ENCODE results near the gene TMEM37.

TMEM37 gene

DNA sequence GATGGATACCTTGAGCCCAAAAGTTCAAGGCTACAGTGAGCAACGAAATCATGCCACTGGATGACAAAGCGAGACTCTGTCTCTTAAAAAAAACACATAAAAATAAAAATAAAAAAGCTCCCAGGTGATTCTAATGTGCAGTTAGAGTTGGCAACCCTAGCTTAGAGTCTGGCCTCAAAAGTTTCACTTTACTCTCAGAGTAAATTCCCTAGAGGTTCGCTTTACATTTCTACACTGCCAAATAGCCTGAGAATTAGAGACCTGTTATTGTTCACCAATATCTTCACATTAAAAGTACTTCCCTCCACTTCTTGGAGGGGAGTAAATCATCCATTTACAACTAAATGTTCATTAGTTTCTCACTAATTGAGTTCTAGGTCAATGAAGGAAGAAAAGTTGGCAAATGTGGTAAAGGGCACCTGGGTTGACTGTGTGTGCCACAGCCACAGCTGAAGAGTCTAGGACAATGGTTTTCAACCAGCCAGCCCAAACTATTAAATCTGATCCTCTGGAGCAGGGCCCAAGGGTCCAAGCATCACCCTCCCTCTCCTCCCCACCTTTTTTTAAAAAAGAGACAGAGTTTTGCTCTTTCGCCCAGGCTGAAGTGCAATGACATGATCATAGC is 15.2 kb upstream of the TMEM37 start:
- Mint-ChIP-seq H3K27me3 (ENCODE audit: low read depth, poor library complexity) (no peaks in the 10 kb centered on the region), H3K9me3 (peaks cover 41% of the 10 kb centered on the region), H3K27ac (no peak overlapping the region), H3K36me3 (ENCODE audit: low read depth) (peaks cover 4% of the 10 kb centered on the region), H3K4me1 (peaks cover 10% of the 10 kb centered on the region), H3K4me3 (no peak overlapping the region)
- no peak for DNase-seq
- TF ChIP-seq, protein P1, sequence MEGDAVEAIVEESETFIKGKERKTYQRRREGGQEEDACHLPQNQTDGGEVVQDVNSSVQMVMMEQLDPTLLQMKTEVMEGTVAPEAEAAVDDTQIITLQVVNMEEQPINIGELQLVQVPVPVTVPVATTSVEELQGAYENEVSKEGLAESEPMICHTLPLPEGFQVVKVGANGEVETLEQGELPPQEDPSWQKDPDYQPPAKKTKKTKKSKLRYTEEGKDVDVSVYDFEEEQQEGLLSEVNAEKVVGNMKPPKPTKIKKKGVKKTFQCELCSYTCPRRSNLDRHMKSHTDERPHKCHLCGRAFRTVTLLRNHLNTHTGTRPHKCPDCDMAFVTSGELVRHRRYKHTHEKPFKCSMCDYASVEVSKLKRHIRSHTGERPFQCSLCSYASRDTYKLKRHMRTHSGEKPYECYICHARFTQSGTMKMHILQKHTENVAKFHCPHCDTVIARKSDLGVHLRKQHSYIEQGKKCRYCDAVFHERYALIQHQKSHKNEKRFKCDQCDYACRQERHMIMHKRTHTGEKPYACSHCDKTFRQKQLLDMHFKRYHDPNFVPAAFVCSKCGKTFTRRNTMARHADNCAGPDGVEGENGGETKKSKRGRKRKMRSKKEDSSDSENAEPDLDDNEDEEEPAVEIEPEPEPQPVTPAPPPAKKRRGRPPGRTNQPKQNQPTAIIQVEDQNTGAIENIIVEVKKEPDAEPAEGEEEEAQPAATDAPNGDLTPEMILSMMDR (IDR thresholded peaks at IDR 0.05) = no peak

DNA sequence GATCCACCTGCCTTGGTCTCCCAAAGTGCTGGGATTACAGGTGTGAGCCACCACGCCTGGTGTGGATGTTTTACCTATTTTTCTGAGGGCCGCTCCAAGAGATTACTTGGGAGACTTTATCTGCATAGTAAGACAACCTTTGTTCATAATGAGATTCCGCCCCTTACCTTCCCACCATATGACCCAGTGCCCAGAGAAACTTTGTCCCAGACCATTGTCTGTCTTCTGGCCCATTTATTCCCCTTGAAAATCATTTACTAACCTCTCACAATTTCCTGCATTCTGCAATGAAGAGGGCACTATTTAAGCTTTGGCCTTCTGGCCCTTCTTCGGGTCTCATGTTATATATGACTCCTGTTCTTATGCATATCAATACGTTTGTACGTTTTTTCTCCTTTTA is 13.7 kb upstream of the TMEM37 start:
- Mint-ChIP-seq H3K27ac (no peak overlapping the region), H3K36me3 (ENCODE audit: low read depth) (no peaks in the 10 kb centered on the region), H3K4me1 (peaks cover 19% of the 10 kb centered on the region), H3K9me3 (peaks cover 51% of the 10 kb centered on the region), H3K27me3 (ENCODE audit: low read depth, poor library complexity) (no peaks in the 10 kb centered on the region), H3K4me3 (no peak overlapping the region)
- DNase-seq = no peak
- TF ChIP-seq, protein P1 (IDR thresholded peaks at IDR 0.05) = no peak

DNA sequence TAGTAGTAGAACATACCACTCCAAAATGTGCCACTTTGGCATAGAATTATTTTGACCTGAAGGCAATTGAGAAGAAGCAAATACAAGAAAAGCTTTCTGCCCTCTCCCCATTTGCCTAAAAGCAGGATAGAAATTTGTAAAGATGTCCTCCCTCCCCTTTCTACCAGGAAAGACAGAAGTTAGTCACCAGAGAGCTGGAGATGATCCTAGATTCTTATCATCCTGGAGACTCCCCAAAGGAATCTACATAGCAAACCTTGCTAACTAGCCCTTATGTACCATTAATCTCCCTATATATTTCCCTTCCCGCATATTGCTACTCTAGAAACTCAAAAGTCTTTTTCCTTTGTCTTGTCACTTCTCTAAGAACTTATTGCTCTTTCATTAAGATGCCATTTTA is 12.6 kb upstream of the TMEM37 start:
- TF ChIP-seq, protein P1 (IDR thresholded peaks at IDR 0.05) = no peak
- Mint-ChIP-seq H3K27me3 (ENCODE audit: low read depth, poor library complexity) (no peaks in the 10 kb centered on the region), H3K4me3 (no peak overlapping the region), H3K9me3 (peaks cover 44% of the 10 kb centered on the region), H3K27ac (no peak overlapping the region), H3K4me1 (peaks cover 30% of the 10 kb centered on the region), H3K36me3 (ENCODE audit: low read depth) (no peaks in the 10 kb centered on the region)
- no peak for DNase-seq

DNA sequence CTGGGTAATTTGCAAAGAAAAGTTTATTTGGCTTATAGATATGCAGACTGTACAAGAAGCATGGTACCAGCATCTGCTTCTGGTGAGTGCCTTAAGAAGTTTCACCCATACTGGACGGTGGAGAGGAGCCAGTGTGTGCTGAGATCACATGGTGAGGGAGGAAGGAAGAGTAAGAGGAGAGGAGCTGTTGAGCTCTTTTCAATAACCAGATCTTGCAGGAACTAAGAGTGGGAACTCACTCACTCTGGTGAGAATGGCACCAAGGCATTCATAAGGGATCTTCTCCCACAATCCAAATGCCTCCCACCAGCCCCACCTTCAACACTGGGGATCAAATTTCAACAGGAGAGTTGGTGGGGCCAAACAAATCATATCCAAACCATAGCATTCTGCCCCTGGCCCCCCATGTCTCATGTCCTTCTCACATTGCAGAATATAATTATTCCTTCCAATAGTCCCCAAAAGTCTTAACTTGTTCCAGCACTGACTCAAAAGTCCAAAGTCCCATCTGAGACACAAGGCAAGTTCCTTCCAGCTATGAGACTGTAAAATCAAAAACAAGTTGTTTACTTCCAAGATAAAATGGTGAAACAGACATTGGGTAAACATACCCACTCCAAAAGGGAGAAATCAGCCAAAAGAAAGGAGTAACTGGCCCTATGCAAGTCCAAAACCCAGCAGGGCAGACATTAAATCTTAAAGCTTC is 11.7 kb upstream of the TMEM37 start:
- no peak for DNase-seq

DNA sequence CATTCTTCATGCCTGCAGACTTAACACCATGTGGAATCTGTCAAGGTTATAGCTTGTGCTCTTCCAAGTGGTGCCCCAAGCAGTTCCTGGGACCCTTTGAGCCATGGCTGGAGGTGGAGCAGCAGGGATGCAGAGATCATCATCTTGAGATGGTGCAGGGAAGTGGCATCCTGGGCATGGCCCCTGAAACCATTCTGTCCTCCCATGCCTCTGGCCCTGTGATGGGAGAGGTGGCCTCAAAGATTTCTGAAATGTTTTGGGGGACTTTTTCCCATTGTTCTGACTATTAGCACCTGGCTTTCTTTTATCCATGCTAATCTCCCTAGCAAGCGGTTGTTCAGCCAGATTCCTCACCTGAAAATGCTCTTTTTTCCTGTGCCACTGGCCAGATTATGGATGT is 10.3 kb upstream of the TMEM37 start:
- no peaks in the 10 kb centered on the region for H3K36me3 Mint-ChIP-seq (ENCODE audit: low read depth)
- TF ChIP-seq, protein P1 (IDR thresholded peaks at IDR 0.05) = no peak
- H3K4me3 Mint-ChIP-seq = no peak overlapping the region
- no peak for DNase-seq
- H3K4me1 Mint-ChIP-seq = peaks cover 37% of the 10 kb centered on the region
- H3K9me3 Mint-ChIP-seq = peaks cover 33% of the 10 kb centered on the region
- H3K27ac Mint-ChIP-seq = no peak overlapping the region
- H3K27me3 Mint-ChIP-seq (ENCODE audit: low read depth, poor library complexity) = no peaks in the 10 kb centered on the region

More for the DNA sequence above, 11.7 kb upstream of the TMEM37 start:
- peaks cover 36% of the 10 kb centered on the region for H3K9me3 Mint-ChIP-seq
- H3K36me3 Mint-ChIP-seq (ENCODE audit: low read depth) = no peaks in the 10 kb centered on the region
- no peaks in the 10 kb centered on the region for H3K27me3 Mint-ChIP-seq (ENCODE audit: low read depth, poor library complexity)
- TF ChIP-seq, protein P1 (IDR thresholded peaks at IDR 0.05) = no peak
- no peak overlapping the region for H3K4me3 Mint-ChIP-seq
- peaks cover 30% of the 10 kb centered on the region for H3K4me1 Mint-ChIP-seq
- no peak overlapping the region for H3K27ac Mint-ChIP-seq

DNA sequence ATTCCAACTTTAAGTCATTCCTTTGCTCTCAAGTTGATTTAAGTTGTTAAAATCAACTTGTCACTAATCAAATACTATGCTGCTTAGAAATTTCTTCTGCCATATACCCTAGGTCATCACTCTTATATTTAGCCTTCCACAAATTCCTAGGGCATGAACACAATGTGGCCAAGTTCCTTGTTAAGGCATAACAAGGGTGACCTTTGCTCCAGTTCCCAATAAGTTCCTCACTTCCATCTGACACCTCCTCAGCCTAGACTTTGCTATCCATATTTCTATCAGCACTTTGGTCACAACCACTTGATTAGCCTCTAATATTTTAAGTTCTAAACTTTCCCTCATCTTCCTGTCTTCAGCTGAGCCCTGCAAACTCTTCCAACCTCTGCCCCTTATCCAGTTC is 9.9 kb upstream of the TMEM37 start:
- DNase-seq = no peak
- peaks cover 42% of the 10 kb centered on the region for H3K4me1 Mint-ChIP-seq
- peaks cover 33% of the 10 kb centered on the region for H3K9me3 Mint-ChIP-seq
- H3K27me3 Mint-ChIP-seq (ENCODE audit: low read depth, poor library complexity) = no peaks in the 10 kb centered on the region
- TF ChIP-seq, protein P1 (IDR thresholded peaks at IDR 0.05) = no peak
- no peak overlapping the region for H3K4me3 Mint-ChIP-seq
- H3K27ac Mint-ChIP-seq = no peak overlapping the region
- H3K36me3 Mint-ChIP-seq (ENCODE audit: low read depth) = no peaks in the 10 kb centered on the region
